Cardiac septum (tissue), 1 donor: ENCODE data around the gene ACOX2. TPM values are rescaled to one million over a fixed set of nuclear protein-coding genes. Genes with fewer than 3 reads are reported as not detected.

Source experiments
- DNase-seq: peaks from one replicate; pipeline ENCODE4 v3.0.0-alpha.2; 2020; ENCODE audit warnings: low spot score
- intact Hi-C: fragments of 100-400 bp; cut with DNase I; formaldehyde crosslinking; loops from one replicate; pipeline ENCODE4 v1.14.0; 2022
- long read RNA-seq: library from polyadenylated mRNA; unstranded; transcript quantifications from one replicate; pipeline ENCODE4 v2.0.0, GENCODE V29; 2021
- total RNA-seq: library from RNA; stranded (reverse); fragmentation: NEBNext Ultra II Directional; extraction: Animal tissue kit (Norgen Biotek cat#: 25700); gene quantifications from one replicate; pipeline ENCODE4 v1.2.1, GENCODE V29; 2021
- donor health status: DM: no; HTN: no; CAD: no.

Gene ACOX2
- 31.2 TPM for total RNA-seq
- long read RNA-seq, transcript ACOX2-201 (15 exons, 2,426 nt) = major isoform, 16 of 48 reads
- long read RNA-seq, transcript ACOX2-207 (6 exons, 1,072 nt) = minor isoform, 11 of 48 reads
- long read RNA-seq, partial matches to known transcripts = 8 of 48 reads
- long read RNA-seq, other reads (novel, unspliced or antisense) = 13 of 48 reads

GRCh38 chr3:58536501-58537411 is at the start of gene ACOX2:
Gene ACOX2 (minus strand): TSS chr3:58537190. CDS start chr3:58535106, 2,084 bp downstream.
- peak; percentile 82 for DNase-seq
- intact Hi-C loops = loop anchor here (10.0 kb wide), 1 partner anchor 202 kb away; the partner anchor contains the start of gene PXK

- intact Hi-C loops = loop anchor here (5.0 kb wide), 1 partner anchor 41 kb away; no protein-coding TSS in a partner anchor
- no peak for DNase-seq
Measured at GRCh38 chr3:58585994-58586393, 49.0 kb upstream of the ACOX2 start.

GRCh38 chr3:58585005-58585786 is 48.2 kb upstream of the ACOX2 start:
- intact Hi-C loops = loop anchor here (5.0 kb wide), 1 partner anchor 42 kb away; no protein-coding TSS in a partner anchor

GRCh38 chr3:58584690-58585004 is 47.7 kb upstream of the ACOX2 start:
- no peak for DNase-seq
- intact Hi-C loops = loop anchor here (5.0 kb wide), 1 partner anchor 43 kb away; no protein-coding TSS in a partner anchor

More at GRCh38 chr3:58585005-58585786, 48.2 kb upstream of the ACOX2 start:
- DNase-seq = peak; percentile 92

- DNase-seq = no peak
- intact Hi-C loops = no loop called here
Measured at GRCh38 chr3:58581328-58582091, 44.5 kb upstream of the ACOX2 start.

- intact Hi-C loops = no loop called here
Measured at GRCh38 chr3:58580826-58581327, 43.9 kb upstream of the ACOX2 start.

GRCh38 chr3:58578873-58579272 is 41.9 kb upstream of the ACOX2 start:
- intact Hi-C loops = loop anchor here (10.0 kb wide), 1 partner anchor 316 kb away; no protein-coding TSS in a partner anchor
- DNase-seq = no peak

More at GRCh38 chr3:58580826-58581327, 43.9 kb upstream of the ACOX2 start:
- DNase-seq = no peak

- no peak for DNase-seq
- intact Hi-C loops = loop anchor here (10.0 kb wide), 1 partner anchor 317 kb away; no protein-coding TSS in a partner anchor
Measured at GRCh38 chr3:58577269-58577821, 40.4 kb upstream of the ACOX2 start, which contains the start of gene FAM107A. Gene FAM107A (minus strand): TSS chr3:58577391. CDS start chr3:58569860, 7,531 bp downstream.

- intact Hi-C loops = loop anchor here (10.0 kb wide), 1 partner anchor 318 kb away; no protein-coding TSS in a partner anchor
- DNase-seq = no peak
Measured at GRCh38 chr3:58576716-58577115, 39.7 kb upstream of the ACOX2 start.

GRCh38 chr3:58575971-58576652 is 39.1 kb upstream of the ACOX2 start:
- no peak for DNase-seq
- intact Hi-C loops = loop anchor here (10.0 kb wide), 1 partner anchor 319 kb away; no protein-coding TSS in a partner anchor

- no peak for DNase-seq
- intact Hi-C loops = loop anchor here (10.0 kb wide), 1 partner anchor 320 kb away; no protein-coding TSS in a partner anchor
Measured at GRCh38 chr3:58574682-58575081, 37.7 kb upstream of the ACOX2 start.

- no peak for DNase-seq
- intact Hi-C loops = loop anchor here (10.0 kb wide), 1 partner anchor 321 kb away; no protein-coding TSS in a partner anchor
Measured at GRCh38 chr3:58574106-58574505, 37.1 kb upstream of the ACOX2 start.

- intact Hi-C loops = loop anchor here (10.0 kb wide), 1 partner anchor 321 kb away; no protein-coding TSS in a partner anchor
- no peak for DNase-seq
Measured at GRCh38 chr3:58573640-58574039, 36.6 kb upstream of the ACOX2 start.

- DNase-seq = no peak
- intact Hi-C loops = loop anchor here (10.0 kb wide), 1 partner anchor 322 kb away; no protein-coding TSS in a partner anchor
Measured at GRCh38 chr3:58572634-58573230, 35.7 kb upstream of the ACOX2 start.

- intact Hi-C loops = loop anchor here (10.0 kb wide), 1 partner anchor 323 kb away; no protein-coding TSS in a partner anchor
- DNase-seq = no peak
Measured at GRCh38 chr3:58572013-58572633, 35.1 kb upstream of the ACOX2 start.

- DNase-seq = peak; percentile 29
- intact Hi-C loops = loop anchor here (10.0 kb wide), 1 partner anchor 324 kb away; no protein-coding TSS in a partner anchor
Measured at GRCh38 chr3:58570851-58571250, 33.9 kb upstream of the ACOX2 start.
